BE2C (cell line): Measurements from ENCODE around the gene STXBP2.

Experiments used
- DNase-seq: peaks from one replicate; pipeline ENCODE4 v3.0.0-alpha.2; 2020
- H3K27me3 ChIP-seq: fragments of 250-450 bp; sonication (Bioruptor Pico); 2 replicates; pipeline ENCODE4 v1.5.1; 2020; ENCODE audit warnings: mild to moderate bottlenecking
- H3K36me3 ChIP-seq: fragments of 250-450 bp; sonication (Bioruptor Pico); 2 replicates; pipeline ENCODE4 v1.5.1; 2020; ENCODE audit warnings: mild to moderate bottlenecking
- H3K4me1 ChIP-seq: fragments of 250-450 bp; sonication (Bioruptor Pico); 2 replicates; pipeline ENCODE4 v1.5.1; 2020
- H3K4me3 ChIP-seq: 2 replicates; pipeline ENCODE4 v1.5.1; 2011; ENCODE audit warnings: low read depth, low read length
- H3K9me3 ChIP-seq: fragments of 250-450 bp; sonication (Bioruptor Pico); 2 replicates; pipeline ENCODE4 v1.5.1; 2020
- TF ChIP-seq, protein P1 (sequence below): IDR thresholded peaks from 2 replicates; pipeline ENCODE4 v1.5.1; 2012; ENCODE audit warnings: mild to moderate bottlenecking, low read depth, low read length

The STXBP2 gene

DNA sequence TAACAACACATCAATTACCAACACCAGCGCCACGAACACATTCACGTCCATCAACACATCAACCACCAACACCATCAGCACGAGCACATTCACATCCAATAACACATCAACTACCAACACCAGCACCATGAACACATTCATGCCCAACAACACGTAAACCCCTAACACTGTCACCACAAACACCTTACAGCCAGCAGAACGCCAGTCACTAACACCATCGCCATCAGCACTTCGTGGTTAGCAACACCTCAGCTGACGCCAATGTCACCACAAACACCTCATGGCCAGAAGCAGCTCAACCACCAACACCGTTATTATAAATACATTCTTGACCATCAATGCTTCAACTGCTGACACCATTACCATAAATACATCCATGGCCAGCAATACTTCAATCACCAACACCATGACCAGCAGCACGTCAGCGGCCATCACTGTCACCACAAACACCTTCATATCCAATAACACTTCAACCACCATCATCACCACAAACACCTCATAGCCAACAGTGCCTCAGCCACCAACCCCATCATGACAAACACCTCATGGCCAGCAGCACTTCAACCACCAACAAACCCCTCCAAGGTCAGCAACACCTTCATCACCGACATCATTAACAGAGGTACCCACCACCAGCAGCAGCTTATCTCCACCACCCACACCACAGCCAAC is 55.6 kb downstream of the STXBP2 start:
- H3K4me3 ChIP-seq, result no peak overlapping the region
- no peaks in the 10 kb centered on the region for H3K4me1 ChIP-seq
- H3K9me3 ChIP-seq, result no peaks in the 10 kb centered on the region; the same call in 1 of the 2 replicates
- no peak for DNase-seq
- H3K27me3 ChIP-seq, result peaks cover 8% of the 10 kb centered on the region
- no peaks in the 10 kb centered on the region for H3K36me3 ChIP-seq
- TF ChIP-seq, protein P1, sequence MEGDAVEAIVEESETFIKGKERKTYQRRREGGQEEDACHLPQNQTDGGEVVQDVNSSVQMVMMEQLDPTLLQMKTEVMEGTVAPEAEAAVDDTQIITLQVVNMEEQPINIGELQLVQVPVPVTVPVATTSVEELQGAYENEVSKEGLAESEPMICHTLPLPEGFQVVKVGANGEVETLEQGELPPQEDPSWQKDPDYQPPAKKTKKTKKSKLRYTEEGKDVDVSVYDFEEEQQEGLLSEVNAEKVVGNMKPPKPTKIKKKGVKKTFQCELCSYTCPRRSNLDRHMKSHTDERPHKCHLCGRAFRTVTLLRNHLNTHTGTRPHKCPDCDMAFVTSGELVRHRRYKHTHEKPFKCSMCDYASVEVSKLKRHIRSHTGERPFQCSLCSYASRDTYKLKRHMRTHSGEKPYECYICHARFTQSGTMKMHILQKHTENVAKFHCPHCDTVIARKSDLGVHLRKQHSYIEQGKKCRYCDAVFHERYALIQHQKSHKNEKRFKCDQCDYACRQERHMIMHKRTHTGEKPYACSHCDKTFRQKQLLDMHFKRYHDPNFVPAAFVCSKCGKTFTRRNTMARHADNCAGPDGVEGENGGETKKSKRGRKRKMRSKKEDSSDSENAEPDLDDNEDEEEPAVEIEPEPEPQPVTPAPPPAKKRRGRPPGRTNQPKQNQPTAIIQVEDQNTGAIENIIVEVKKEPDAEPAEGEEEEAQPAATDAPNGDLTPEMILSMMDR, result no peak

DNA sequence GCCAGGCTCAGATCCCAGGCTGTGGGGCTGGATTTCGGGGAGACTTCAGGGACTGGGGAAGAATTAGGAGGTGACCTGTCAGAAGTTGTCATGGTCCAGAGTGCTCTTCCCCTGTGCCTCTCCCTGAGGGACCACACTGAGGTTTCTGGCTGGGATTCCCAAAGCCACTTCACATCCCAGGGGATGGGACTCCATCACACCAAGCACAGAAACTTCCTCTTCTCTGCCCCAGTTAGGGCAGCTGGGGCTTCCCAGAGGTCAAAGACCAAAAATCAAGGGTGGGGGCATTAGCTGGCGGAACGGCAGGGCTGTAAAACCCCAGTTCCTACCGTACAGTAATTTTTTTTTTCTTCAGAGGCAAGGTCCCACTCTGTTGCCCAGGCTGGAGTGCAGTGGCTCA is 57.6 kb downstream of the STXBP2 start:
- H3K4me3 ChIP-seq, result no peak overlapping the region

More for the DNA sequence above, 57.6 kb downstream of the STXBP2 start:
- no peaks in the 10 kb centered on the region; the same call in 1 of the 2 replicates for H3K9me3 ChIP-seq
- H3K36me3 ChIP-seq, result no peaks in the 10 kb centered on the region
- TF ChIP-seq, protein P1, result no peak
- DNase-seq, result no peak
- peaks cover 19% of the 10 kb centered on the region for H3K27me3 ChIP-seq
- H3K4me1 ChIP-seq, result no peaks in the 10 kb centered on the region
